ENCODE data around the gene ZNF254.

DNA sequence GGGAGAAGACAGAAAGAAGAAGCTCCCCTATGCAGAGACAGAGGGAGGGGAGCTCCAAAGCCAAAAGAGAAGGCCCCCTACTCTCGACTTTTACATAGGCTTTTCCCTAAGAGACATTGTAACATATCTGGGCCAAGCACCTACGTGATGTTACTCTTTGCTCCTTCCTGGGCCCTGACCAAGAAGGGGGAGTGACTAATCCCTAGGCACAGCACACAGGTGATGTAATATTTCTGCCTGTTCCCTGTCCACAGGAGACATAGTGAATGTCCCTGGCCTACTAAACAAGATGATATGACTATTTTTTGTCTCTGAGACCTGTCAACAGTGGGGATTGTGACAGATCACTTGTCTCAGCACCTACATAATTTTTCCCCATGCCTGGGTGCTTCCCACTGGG, 15.9 kb upstream of the ZNF254 start:
- TF ChIP-seq, protein P1, sequence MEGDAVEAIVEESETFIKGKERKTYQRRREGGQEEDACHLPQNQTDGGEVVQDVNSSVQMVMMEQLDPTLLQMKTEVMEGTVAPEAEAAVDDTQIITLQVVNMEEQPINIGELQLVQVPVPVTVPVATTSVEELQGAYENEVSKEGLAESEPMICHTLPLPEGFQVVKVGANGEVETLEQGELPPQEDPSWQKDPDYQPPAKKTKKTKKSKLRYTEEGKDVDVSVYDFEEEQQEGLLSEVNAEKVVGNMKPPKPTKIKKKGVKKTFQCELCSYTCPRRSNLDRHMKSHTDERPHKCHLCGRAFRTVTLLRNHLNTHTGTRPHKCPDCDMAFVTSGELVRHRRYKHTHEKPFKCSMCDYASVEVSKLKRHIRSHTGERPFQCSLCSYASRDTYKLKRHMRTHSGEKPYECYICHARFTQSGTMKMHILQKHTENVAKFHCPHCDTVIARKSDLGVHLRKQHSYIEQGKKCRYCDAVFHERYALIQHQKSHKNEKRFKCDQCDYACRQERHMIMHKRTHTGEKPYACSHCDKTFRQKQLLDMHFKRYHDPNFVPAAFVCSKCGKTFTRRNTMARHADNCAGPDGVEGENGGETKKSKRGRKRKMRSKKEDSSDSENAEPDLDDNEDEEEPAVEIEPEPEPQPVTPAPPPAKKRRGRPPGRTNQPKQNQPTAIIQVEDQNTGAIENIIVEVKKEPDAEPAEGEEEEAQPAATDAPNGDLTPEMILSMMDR (IDR thresholded peaks at IDR 0.05 in 4 of 5, conservative IDR thresholded peaks at IDR 0.05 in 1 of 5) = no peak
- TF ChIP-seq POLR2A (IDR thresholded peaks at IDR 0.05) = no peak
